ENCODE measurements around the gene NBEAL1.
"Not testable (repeated sequence)": the region's sequence is repeated elsewhere in the genome, so short reads cannot be mapped to it uniquely, and the experiment has no call there.

NBEAL1 gene

DNA sequence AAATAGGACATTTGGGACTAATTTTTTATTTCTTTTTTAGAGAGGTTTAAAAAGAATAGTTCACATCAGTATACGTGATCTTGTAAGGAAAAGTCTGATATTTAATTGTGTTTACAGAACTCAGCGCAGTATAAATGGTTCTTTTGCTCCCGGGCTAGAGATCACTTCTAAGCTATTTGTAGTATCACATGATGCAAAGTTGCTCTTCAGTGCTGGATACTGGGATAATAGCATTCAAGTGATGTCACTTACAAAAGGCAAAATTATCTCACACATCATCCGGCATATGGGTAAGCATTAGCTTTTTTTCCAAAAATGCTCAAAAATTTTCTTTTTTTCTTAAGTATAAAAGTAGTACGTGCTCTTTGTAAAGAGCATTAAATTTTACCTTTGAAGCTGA lies 186.8 kb downstream of the NBEAL1 start:
- no peak overlapping the region for H3K4me3 ChIP-seq (ENCODE audit: control insufficient read depth, low read depth, low read length)
- TF ChIP-seq, protein P1, sequence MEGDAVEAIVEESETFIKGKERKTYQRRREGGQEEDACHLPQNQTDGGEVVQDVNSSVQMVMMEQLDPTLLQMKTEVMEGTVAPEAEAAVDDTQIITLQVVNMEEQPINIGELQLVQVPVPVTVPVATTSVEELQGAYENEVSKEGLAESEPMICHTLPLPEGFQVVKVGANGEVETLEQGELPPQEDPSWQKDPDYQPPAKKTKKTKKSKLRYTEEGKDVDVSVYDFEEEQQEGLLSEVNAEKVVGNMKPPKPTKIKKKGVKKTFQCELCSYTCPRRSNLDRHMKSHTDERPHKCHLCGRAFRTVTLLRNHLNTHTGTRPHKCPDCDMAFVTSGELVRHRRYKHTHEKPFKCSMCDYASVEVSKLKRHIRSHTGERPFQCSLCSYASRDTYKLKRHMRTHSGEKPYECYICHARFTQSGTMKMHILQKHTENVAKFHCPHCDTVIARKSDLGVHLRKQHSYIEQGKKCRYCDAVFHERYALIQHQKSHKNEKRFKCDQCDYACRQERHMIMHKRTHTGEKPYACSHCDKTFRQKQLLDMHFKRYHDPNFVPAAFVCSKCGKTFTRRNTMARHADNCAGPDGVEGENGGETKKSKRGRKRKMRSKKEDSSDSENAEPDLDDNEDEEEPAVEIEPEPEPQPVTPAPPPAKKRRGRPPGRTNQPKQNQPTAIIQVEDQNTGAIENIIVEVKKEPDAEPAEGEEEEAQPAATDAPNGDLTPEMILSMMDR (IDR thresholded peaks at IDR 0.05; ENCODE audit: control insufficient read depth, insufficient read depth, low read depth, low read length, missing control alignments), result no peak
- no peak for DNase-seq (ENCODE audit: low read depth)

DNA sequence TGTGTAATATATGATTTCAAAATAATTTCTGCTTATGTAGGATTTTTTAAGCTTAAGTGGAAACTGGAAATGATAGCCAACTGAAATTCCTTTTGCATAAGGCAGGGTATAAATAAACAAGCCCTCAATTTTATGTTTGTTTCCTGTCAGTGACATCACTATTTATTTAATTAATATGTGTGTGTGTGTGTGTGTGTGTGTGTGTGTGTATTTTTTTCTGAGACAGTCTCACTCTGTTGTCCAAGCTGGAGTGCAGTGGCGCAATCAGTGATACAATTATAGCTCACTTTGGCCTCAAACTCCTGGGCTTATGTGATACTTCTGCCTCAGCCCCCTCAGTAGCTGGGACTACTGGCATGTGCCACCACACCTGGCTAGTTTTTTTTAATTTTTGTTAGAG lies 194.9 kb downstream of the NBEAL1 start:
- DNase-seq (ENCODE audit: low read depth), result no peak
- TF ChIP-seq, protein P1 (IDR thresholded peaks at IDR 0.05; ENCODE audit: control insufficient read depth, insufficient read depth, low read depth, low read length, missing control alignments), result no peak
- H3K4me3 ChIP-seq (ENCODE audit: control insufficient read depth, low read depth, low read length), result no peak overlapping the region

DNA sequence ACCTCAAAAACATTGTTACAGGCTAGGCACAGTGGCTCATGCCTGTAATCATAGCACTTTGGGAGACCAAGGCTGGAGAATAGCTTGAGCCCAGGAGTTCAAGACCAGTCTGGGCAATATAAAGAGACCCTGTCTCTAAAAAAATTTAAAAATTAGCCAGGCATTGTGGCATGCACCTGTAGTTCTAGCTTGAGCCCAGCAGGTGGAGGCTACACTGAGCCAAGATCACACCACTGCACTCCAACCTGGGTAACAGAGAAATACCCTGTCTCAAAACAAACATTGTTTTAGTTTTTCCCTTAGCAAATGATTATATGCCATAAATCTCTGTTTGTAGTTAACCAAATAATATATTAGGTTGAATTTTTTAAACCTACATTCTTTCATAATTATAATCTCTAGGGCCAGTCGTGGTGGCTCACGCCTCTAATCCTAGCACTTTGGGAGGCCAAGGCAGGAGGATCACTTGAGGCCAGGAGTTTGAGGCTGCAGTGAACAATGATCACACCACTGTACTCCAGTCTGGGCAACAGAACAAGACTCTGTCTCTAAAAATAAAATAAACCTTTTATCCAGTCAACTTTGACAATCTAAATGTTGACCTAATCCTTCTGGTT lies 210.9 kb downstream of the NBEAL1 start:
- TF ChIP-seq, protein P1 (IDR thresholded peaks at IDR 0.05; ENCODE audit: control insufficient read depth, insufficient read depth, low read depth, low read length, missing control alignments), result peak; percentile 67
- DNase-seq (ENCODE audit: low read depth), result no peak
- no peak overlapping the region for H3K4me3 ChIP-seq (ENCODE audit: control insufficient read depth, low read depth, low read length)

DNA sequence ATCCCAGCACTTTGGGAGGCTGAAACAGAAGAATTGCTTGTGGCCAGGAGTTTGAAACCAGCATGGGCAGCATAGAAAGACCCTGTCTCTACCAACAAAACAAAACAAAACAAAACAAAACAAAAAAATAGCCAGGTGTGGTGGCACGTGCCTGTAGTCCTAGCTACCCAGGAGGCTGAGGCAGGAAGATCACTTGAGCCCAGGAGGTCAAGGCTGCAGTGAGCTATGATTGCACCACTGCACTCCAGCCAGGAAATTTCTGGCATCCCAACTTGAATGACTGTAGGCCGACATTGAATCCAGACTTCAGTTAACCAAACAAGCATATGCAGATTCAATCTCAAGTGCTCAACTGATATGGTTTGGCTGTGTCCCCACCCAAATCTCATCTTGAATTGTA lies 215.0 kb downstream of the NBEAL1 start:
- H3K4me3 ChIP-seq (ENCODE audit: control insufficient read depth, low read depth, low read length); DNase-seq (ENCODE audit: low read depth): not testable (repeated sequence)

DNA sequence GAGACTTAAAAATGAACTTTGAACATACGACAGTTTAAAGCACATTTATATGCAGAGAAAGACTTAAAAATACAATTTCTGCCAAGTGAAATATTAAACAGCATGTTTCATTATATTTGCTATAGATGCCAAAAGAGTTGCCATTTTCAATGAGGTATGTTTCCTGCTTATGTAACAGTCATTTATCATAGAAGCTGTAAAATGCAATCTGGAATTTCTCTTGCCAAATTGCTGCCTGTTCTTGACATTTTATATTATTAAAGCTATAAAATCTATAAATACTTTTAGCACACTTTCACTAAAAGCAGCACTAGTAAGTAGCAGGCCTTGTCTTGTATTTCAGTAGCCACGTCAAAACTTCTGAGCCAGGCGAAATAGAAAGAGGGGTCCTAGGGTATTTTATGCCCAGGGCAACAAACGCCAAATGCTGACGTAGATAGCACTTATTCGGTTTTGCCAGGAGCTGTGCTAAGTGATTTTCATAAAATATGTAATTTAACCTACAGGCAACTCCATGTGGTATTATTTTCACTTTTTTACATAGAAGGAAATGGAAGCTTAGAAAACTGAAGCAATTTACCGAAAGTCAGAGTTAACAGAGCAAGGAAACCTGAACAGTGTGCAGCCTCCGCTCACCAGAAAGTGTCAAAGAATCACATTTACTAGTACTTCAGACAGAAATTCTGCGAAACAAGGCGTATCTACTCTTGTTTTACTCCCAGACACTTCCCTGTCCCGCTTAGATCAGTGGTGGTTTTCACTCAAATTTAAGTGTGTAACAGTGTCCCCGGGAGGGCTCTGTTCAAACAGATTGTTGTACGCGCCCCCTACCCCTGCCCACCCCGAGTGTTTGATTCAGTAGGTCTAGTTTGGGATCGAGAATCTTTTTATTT lies 222.9 kb downstream of the NBEAL1 start:
- H3K4me3 ChIP-seq (ENCODE audit: control insufficient read depth, low read depth, low read length), result no peak overlapping the region; the same call in 1 of the 2 replicates
- no peak for DNase-seq (ENCODE audit: low read depth)
- TF ChIP-seq, protein P1 (IDR thresholded peaks at IDR 0.05; ENCODE audit: control insufficient read depth, insufficient read depth, low read depth, low read length, missing control alignments), result no peak

DNA sequence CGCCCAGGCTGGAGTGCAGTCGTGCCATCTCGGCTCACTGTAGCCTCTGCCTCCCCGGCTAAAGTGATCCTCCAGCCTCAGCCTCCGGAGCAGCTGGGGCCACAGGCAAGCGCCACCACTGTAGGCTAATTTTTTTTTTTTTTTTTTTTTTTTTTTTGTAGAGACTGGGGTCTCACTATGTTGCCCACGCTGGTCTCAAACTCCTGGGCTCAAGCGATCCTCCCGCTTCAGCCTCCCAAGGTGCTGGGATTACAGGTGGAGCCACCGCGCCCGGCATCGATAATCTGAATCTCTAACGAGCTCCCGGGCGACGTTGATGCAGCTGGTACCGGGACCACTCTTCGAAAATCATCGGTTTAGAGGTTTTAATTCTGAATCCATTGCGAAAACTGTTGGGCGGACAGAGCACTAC lies 223.6 kb downstream of the NBEAL1 start:
- H3K4me3 ChIP-seq (ENCODE audit: control insufficient read depth, low read depth, low read length), result peak overlapping the region; percentile 92
- DNase-seq (ENCODE audit: low read depth), result no peak
- TF ChIP-seq, protein P1 (IDR thresholded peaks at IDR 0.05; ENCODE audit: control insufficient read depth, insufficient read depth, low read depth, low read length, missing control alignments), result no peak

All from AG09309 (cell line).